Activated naive CD8-positive, alpha-beta T cell treated with anti-CD3 and anti-CD28 coated beads, Interleukin-2, amount 10 ng/mL, durations not matched to agents 7 days and 5 days (primary cell): Measurements from ENCODE around the gene C16orf92. TPM values are rescaled to one million over a fixed set of nuclear protein-coding genes. Genes with fewer than 3 reads are reported as not detected.
"Not testable (repeated sequence)": the region's sequence is repeated elsewhere in the genome, so short reads cannot be mapped to it uniquely, and the experiment has no call there.

Experiments
- ATAC-seq: fragments of 150-1000 bp; cut with Tn5 transposase; one replicate; pipeline ENCODE4 v1.10.0; 2021; ENCODE audit warnings: low read depth, moderate library complexity
- POLR2A ChIA-PET: fragments of 350-600 bp; sonication (Branson Sonifier 250); formaldehyde crosslinking; loops from one replicate; lab custom pipeline; 2021; ENCODE audit warnings: antibody characterized with exemption; lab: Charles Lee
- DNase-seq: peaks from one replicate; pipeline ENCODE4 v3.0.0; 2021
- H3K27ac Mint-ChIP-seq: one replicate; pipeline ENCODE4 v1.8.0; 2022; ENCODE audit warnings: mild to moderate bottlenecking, mixed read lengths
- H3K27me3 Mint-ChIP-seq: one replicate; pipeline ENCODE4 v1.8.0; 2022; ENCODE audit warnings: mild to moderate bottlenecking, moderate library complexity, mixed read lengths
- H3K36me3 Mint-ChIP-seq: one replicate; pipeline ENCODE4 v1.8.0; 2021; ENCODE audit warnings: mild to moderate bottlenecking, mixed read lengths
- H3K4me1 Mint-ChIP-seq: one replicate; pipeline ENCODE4 v1.8.0; 2021; ENCODE audit warnings: mixed read lengths
- H3K4me3 Mint-ChIP-seq: one replicate; pipeline ENCODE4 v1.8.0; 2022; ENCODE audit warnings: mild to moderate bottlenecking, moderate library complexity, mixed read lengths
- H3K9me3 Mint-ChIP-seq: one replicate; pipeline ENCODE4 v1.8.0; 2021; ENCODE audit warnings: mixed read lengths
- total RNA-seq, 2 experiments: library from RNA; stranded (reverse); gene quantifications; one replicate each; pipeline ENCODE4 v1.2.3, GENCODE V29; 2021

Gene C16orf92
- total RNA-seq, 2 experiments from 2014 or later, result not detected

- H3K4me1 Mint-ChIP-seq, result peaks cover 6% of the 10 kb centered on the region
- H3K27ac Mint-ChIP-seq, result no peak overlapping the region
- H3K4me3 Mint-ChIP-seq, result no peak overlapping the region
- no peaks in the 10 kb centered on the region for H3K36me3 Mint-ChIP-seq
- peaks cover 50% of the 10 kb centered on the region for H3K27me3 Mint-ChIP-seq
- H3K9me3 Mint-ChIP-seq, result no peaks in the 10 kb centered on the region
- DNase-seq (no peak), ATAC-seq (no peak)
- POLR2A ChIA-PET, result interaction anchor here (0.5 to 0.8 kb wide), 3 partner anchors 9 to 448 kb away, joined by 3 read pairs; no protein-coding TSS in a partner anchor
These were observed 4.8 kb downstream of the C16orf92 start for GRCh38 chr16:30027588-30028437.

- Mint-ChIP-seq H3K4me3 (no peak overlapping the region), H3K9me3 (no peaks in the 10 kb centered on the region), H3K36me3 (no peaks in the 10 kb centered on the region), H3K27me3 (peaks cover 50% of the 10 kb centered on the region), H3K4me1 (peaks cover 6% of the 10 kb centered on the region), H3K27ac (no peak overlapping the region)
- ATAC-seq (peak; percentile 47), DNase-seq (peak; percentile 63)
- POLR2A ChIA-PET, result interaction anchor here (0.8 kb wide), 1 partner anchor 8 kb away, joined by 3 read pairs; no protein-coding TSS in a partner anchor
These were observed 5.6 kb downstream of the C16orf92 start for GRCh38 chr16:30028438-30029076.

GRCh38 chr16:30030011-30030685 lies 7.2 kb downstream of the C16orf92 start:
- H3K36me3 Mint-ChIP-seq, result no peaks in the 10 kb centered on the region
- H3K27ac Mint-ChIP-seq, result no peak overlapping the region
- no peak overlapping the region for H3K4me3 Mint-ChIP-seq
- H3K4me1 Mint-ChIP-seq, result peaks cover 7% of the 10 kb centered on the region
- H3K27me3 Mint-ChIP-seq, result peaks cover 52% of the 10 kb centered on the region
- no peak for DNase-seq
- H3K9me3 Mint-ChIP-seq, result no peaks in the 10 kb centered on the region
- ATAC-seq, result no peak
- POLR2A ChIA-PET, result no interaction called here

- POLR2A ChIA-PET, result interaction anchor here (0.6 kb wide), 1 partner anchor 1034 kb away, joined by 3 read pairs; no protein-coding TSS in a partner anchor
- H3K4me1 Mint-ChIP-seq, result peaks cover 8% of the 10 kb centered on the region
- peak; percentile 41 for DNase-seq
- no peaks in the 10 kb centered on the region for H3K36me3 Mint-ChIP-seq
- H3K9me3 Mint-ChIP-seq, result no peaks in the 10 kb centered on the region
- ATAC-seq, result no peak
- no peak within 1 kb of the TSS for H3K27ac Mint-ChIP-seq
- H3K27me3 Mint-ChIP-seq, result peaks cover 58% of the 10 kb centered on the region
- H3K4me3 Mint-ChIP-seq, result no peak within 1 kb of the TSS
These were observed 7.9 kb downstream of the C16orf92 start, which contains the start of gene TLCD3B for GRCh38 chr16:30030841-30031413. Gene TLCD3B (minus strand): TSS chr16:30031271. CDS start chr16:30030527, 744 bp downstream.

GRCh38 chr16:30031477-30031918 lies 8.5 kb downstream of the C16orf92 start:
- H3K27ac Mint-ChIP-seq, result no peak overlapping the region
- no peak for DNase-seq
- H3K27me3 Mint-ChIP-seq, result peaks cover 58% of the 10 kb centered on the region
- H3K4me1 Mint-ChIP-seq, result peaks cover 8% of the 10 kb centered on the region
- ATAC-seq, result no peak
- POLR2A ChIA-PET, result interaction anchor here (0.6 to 1.2 kb wide), 5 partner anchors 205 to 1422 kb away, joined by 3 to 5 read pairs (median 4); partner anchors contain the start of gene SULT1A1
- H3K4me3 Mint-ChIP-seq, result no peak overlapping the region
- no peaks in the 10 kb centered on the region for H3K36me3 Mint-ChIP-seq
- no peaks in the 10 kb centered on the region for H3K9me3 Mint-ChIP-seq

GRCh38 chr16:30032083-30032819 lies 9.3 kb downstream of the C16orf92 start:
- Mint-ChIP-seq H3K4me1 (peaks cover 8% of the 10 kb centered on the region), H3K27me3 (peaks cover 52% of the 10 kb centered on the region), H3K9me3 (no peaks in the 10 kb centered on the region), H3K27ac (no peak overlapping the region), H3K36me3 (no peaks in the 10 kb centered on the region), H3K4me3 (no peak overlapping the region)
- POLR2A ChIA-PET, result interaction anchor here (0.6 to 1.2 kb wide), 7 partner anchors 33 to 1422 kb away, joined by 3 to 6 read pairs (median 4); partner anchors contain the start of genes ALDOA and SULT1A1
- DNase-seq, result peak; percentile 59
- peak; percentile 45 for ATAC-seq

GRCh38 chr16:30033270-30033669 lies 10.3 kb downstream of the C16orf92 start:
- POLR2A ChIA-PET, result no interaction called here
- DNase-seq (no peak), ATAC-seq (no peak)
- Mint-ChIP-seq H3K27me3 (peaks cover 44% of the 10 kb centered on the region), H3K27ac (no peak overlapping the region), H3K4me3 (no peak overlapping the region), H3K4me1 (peaks cover 6% of the 10 kb centered on the region), H3K36me3 (no peaks in the 10 kb centered on the region), H3K9me3 (no peaks in the 10 kb centered on the region)

GRCh38 chr16:30040221-30040620 lies 17.2 kb downstream of the C16orf92 start:
- H3K27me3 Mint-ChIP-seq, result peaks cover 18% of the 10 kb centered on the region
- H3K9me3 Mint-ChIP-seq, result no peaks in the 10 kb centered on the region
- ATAC-seq (no peak), DNase-seq (no peak)
- POLR2A ChIA-PET, result interaction anchor here (0.6 kb wide), 1 partner anchor 289 kb away, joined by 3 read pairs; no protein-coding TSS in a partner anchor
- H3K4me1 Mint-ChIP-seq, result peaks cover 2% of the 10 kb centered on the region
- no peak overlapping the region for H3K27ac Mint-ChIP-seq
- H3K4me3 Mint-ChIP-seq, result no peak overlapping the region
- no peaks in the 10 kb centered on the region for H3K36me3 Mint-ChIP-seq

GRCh38 chr16:30040690-30041089 lies 17.7 kb downstream of the C16orf92 start:
- H3K27ac Mint-ChIP-seq, DNase-seq, H3K36me3 Mint-ChIP-seq, H3K9me3 Mint-ChIP-seq, H3K4me3 Mint-ChIP-seq, POLR2A ChIA-PET, ATAC-seq, H3K4me1 Mint-ChIP-seq: not testable (repeated sequence)
- peaks cover 15% of the 10 kb centered on the region for H3K27me3 Mint-ChIP-seq

GRCh38 chr16:30041841-30042240 lies 18.8 kb downstream of the C16orf92 start:
- POLR2A ChIA-PET, result no interaction called here
- ATAC-seq, result no peak
- Mint-ChIP-seq H3K36me3 (peaks cover 2% of the 10 kb centered on the region), H3K27ac (no peak overlapping the region), H3K4me1 (peaks cover 6% of the 10 kb centered on the region), H3K4me3 (no peak overlapping the region), H3K27me3 (peaks cover 13% of the 10 kb centered on the region), H3K9me3 (peaks cover 2% of the 10 kb centered on the region)
- no peak for DNase-seq

- Mint-ChIP-seq H3K27ac (no peak overlapping the region), H3K36me3 (peaks cover 7% of the 10 kb centered on the region), H3K27me3 (peaks cover 4% of the 10 kb centered on the region), H3K9me3 (peaks cover 2% of the 10 kb centered on the region), H3K4me1 (peaks cover 9% of the 10 kb centered on the region), H3K4me3 (no peak overlapping the region)
- POLR2A ChIA-PET, result interaction anchor here (0.5 kb wide), 1 partner anchor 488 kb away, joined by 4 read pairs; no protein-coding TSS in a partner anchor
- ATAC-seq (no peak), DNase-seq (no peak)
These were observed 23.2 kb downstream of the C16orf92 start for GRCh38 chr16:30046178-30046577.

GRCh38 chr16:30046588-30046987 lies 23.6 kb downstream of the C16orf92 start:
- DNase-seq, result no peak
- H3K4me3 Mint-ChIP-seq, result no peak overlapping the region
- POLR2A ChIA-PET, result no interaction called here
- no peak overlapping the region for H3K27ac Mint-ChIP-seq
- peaks cover 4% of the 10 kb centered on the region for H3K27me3 Mint-ChIP-seq
- H3K4me1 Mint-ChIP-seq, result peaks cover 11% of the 10 kb centered on the region
- ATAC-seq, result no peak
- peaks cover 2% of the 10 kb centered on the region for H3K9me3 Mint-ChIP-seq
- H3K36me3 Mint-ChIP-seq, result peaks cover 9% of the 10 kb centered on the region
